Fibroblast of lung (primary cell): ENCODE results near the gene STYXL2. TPM values are rescaled to one million over a fixed set of nuclear protein-coding genes. Genes with fewer than 3 reads are reported as not detected.

ENCODE experiments used
- DNase-seq, 2 donors: peaks; one replicate each; pipeline versions ENCODE4 v3.0.0 to v3.0.0-alpha.2; 2010; ENCODE audit warnings: low read depth in 2 of 2
- H2AFZ ChIP-seq: 2 replicates; pipeline ENCODE4 v1.5.1; 2012; ENCODE audit warnings: low read length, control low read depth, inconsistent platforms
- H3K27ac ChIP-seq: 2 replicates; pipeline ENCODE4 v1.5.1; 2011; ENCODE audit warnings: low read length, control low read depth; ENCODE audit not compliant: insufficient read depth
- H3K27me3 ChIP-seq: 2 replicates; pipeline ENCODE4 v1.5.1; 2011; ENCODE audit warnings: mild to moderate bottlenecking, low read length; ENCODE audit not compliant: control insufficient read depth, insufficient read depth
- H3K36me3 ChIP-seq: 2 replicates; pipeline ENCODE4 v1.5.1; 2011; ENCODE audit warnings: low read length; ENCODE audit not compliant: control insufficient read depth, insufficient read depth
- H3K4me1 ChIP-seq: 2 replicates; pipeline ENCODE4 v1.5.1; 2011; ENCODE audit warnings: low read length; ENCODE audit not compliant: control insufficient read depth, insufficient read depth; ENCODE audit errors: extremely low read depth
- H3K4me2 ChIP-seq: 2 replicates; pipeline ENCODE4 v1.5.1; 2011; ENCODE audit warnings: low read length, control low read depth; ENCODE audit not compliant: insufficient read depth; ENCODE audit errors: extremely low read depth
- H3K4me3 ChIP-seq, 4 experiments: fragments of 200-600 bp in 1 of 4; sonication (generic) in 1 of 4; replicated peaks in 1 of 4; 2 replicates each; pipeline ENCODE4 v1.5.1; 2011 to 2016; ENCODE audit warnings: low read length in 4 of 4, low read depth in 3 of 4, mild to moderate bottlenecking in 3 of 4, control low read depth in 2 of 4, inconsistent platforms in 1 of 4, mixed read lengths in 1 of 4; ENCODE audit not compliant: insufficient read depth in 1 of 4; ENCODE audit errors: control extremely low read depth in 1 of 4
- H3K79me2 ChIP-seq: 2 replicates; pipeline ENCODE4 v1.5.1; 2012; ENCODE audit warnings: mild to moderate bottlenecking, low read length, inconsistent platforms; ENCODE audit not compliant: control insufficient read depth, insufficient read depth
- H3K9ac ChIP-seq: 2 replicates; pipeline ENCODE4 v1.5.1; 2011; ENCODE audit warnings: mild to moderate bottlenecking, low read length, control low read depth; ENCODE audit not compliant: insufficient read depth
- H3K9me3 ChIP-seq: 2 replicates; pipeline ENCODE4 v1.5.1; 2012; ENCODE audit warnings: low read depth, low read length; ENCODE audit not compliant: control insufficient read depth, insufficient read depth
- H4K20me1 ChIP-seq: 2 replicates; pipeline ENCODE4 v1.5.1; 2011; ENCODE audit warnings: low read length; ENCODE audit not compliant: control insufficient read depth, insufficient read depth; ENCODE audit errors: extremely low read depth
- EZH2 ChIP-seq: IDR thresholded peaks from 2 replicates; pipeline ENCODE4 v1.5.1; 2012; ENCODE audit warnings: low read length, control low read depth, mild to moderate bottlenecking; ENCODE audit errors: missing control alignments
- polyA plus RNA-seq, 2 donors: library from polyadenylated mRNA; depleted of rRNA in 1 of 2; stranded (reverse) in 1 of 2; unstranded in 1 of 2; fragments of >200 nt; gene quantifications; 2 replicates each; pipeline ENCODE4 v1.2.1, GENCODE V29; 2011 to 2012; ENCODE audit warnings: missing spikeins in 1 of 2
- total RNA-seq: library from RNA; depleted of rRNA; stranded (reverse); fragments of >200 nt; gene quantifications from 2 replicates; pipeline ENCODE4 v1.2.1, GENCODE V29; 2014
- TF ChIP-seq, protein P1 (sequence below), 2 donors: IDR thresholded peaks in 1 of 2; conservative IDR thresholded peaks in 1 of 2; 1 replicate in 1 of 2; 2 replicates in 1 of 2; pipeline ENCODE4 v1.5.1; 2011 to 2012; ENCODE audit warnings: low read length in 2 of 2, control low read depth in 1 of 2, inconsistent platforms in 1 of 2, low read depth in 1 of 2, mild to moderate bottlenecking in 1 of 2

STYXL2 gene
- total and polyA plus RNA-seq, 2 donors (not counting 1 experiment from before 2014, with no cell fraction given): not detected

DNA sequence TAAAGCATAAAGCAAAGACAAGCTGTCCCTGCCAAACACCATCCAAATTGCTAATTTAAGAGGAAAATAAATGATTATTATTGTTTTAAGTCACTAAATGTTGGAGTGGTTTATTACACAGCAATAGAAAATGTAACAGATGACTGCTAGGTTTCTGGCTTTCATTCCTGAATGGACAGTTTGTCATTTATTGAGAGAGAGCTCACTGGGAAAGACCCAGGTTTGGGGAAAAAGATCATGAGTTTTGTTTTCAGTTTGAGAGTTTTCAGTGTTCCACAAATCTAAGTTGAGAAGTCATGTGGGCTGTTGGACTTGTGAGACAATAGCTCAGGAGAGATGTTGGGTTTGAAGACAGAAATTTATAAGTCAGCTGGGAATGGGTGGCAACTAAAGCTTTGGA is 9.1 kb upstream of the STYXL2 start:
- Histone ChIP-seq H3K9me3 (no peaks in the 10 kb centered on the region), H3K36me3 (no peaks in the 10 kb centered on the region), H2AFZ (no peak overlapping the region), H3K79me2 (no peaks in the 10 kb centered on the region), H4K20me1 (no peaks in the 10 kb centered on the region), H3K27ac (no peak overlapping the region), H3K4me3 (no peak overlapping the region), H3K27me3 (no peaks in the 10 kb centered on the region), H3K4me2 (no peak overlapping the region), H3K9ac (no peak overlapping the region), H3K4me1 (no peaks in the 10 kb centered on the region)
- TF ChIP-seq, protein P1, sequence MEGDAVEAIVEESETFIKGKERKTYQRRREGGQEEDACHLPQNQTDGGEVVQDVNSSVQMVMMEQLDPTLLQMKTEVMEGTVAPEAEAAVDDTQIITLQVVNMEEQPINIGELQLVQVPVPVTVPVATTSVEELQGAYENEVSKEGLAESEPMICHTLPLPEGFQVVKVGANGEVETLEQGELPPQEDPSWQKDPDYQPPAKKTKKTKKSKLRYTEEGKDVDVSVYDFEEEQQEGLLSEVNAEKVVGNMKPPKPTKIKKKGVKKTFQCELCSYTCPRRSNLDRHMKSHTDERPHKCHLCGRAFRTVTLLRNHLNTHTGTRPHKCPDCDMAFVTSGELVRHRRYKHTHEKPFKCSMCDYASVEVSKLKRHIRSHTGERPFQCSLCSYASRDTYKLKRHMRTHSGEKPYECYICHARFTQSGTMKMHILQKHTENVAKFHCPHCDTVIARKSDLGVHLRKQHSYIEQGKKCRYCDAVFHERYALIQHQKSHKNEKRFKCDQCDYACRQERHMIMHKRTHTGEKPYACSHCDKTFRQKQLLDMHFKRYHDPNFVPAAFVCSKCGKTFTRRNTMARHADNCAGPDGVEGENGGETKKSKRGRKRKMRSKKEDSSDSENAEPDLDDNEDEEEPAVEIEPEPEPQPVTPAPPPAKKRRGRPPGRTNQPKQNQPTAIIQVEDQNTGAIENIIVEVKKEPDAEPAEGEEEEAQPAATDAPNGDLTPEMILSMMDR (conservative IDR thresholded peaks at IDR 0.05 in 1 of 2, IDR thresholded peaks at IDR 0.05 in 1 of 2; ENCODE audit: low read depth in 1 of 2, low read length in 2 of 2): no peak
- TF ChIP-seq EZH2: no peak
- DNase-seq: no peak

DNA sequence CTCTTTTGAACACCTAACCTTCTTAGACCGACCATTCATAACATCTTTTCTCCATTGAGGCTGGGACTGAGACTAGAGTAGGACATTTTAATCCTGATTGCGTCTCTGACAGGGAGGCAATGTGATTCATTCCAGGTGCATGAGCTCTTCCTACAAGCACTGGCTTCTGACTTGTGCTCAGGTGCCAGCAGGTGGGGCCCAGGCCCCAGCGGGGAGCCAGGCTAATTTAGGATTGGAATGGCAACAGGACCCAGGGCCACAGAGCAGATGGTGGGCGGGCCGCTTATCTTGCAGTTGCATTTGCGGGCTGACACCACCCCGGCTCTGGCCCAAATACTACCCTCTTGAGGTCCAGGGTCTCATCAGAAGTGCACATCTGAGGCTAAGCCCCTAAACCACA is 7.8 kb upstream of the STYXL2 start:
- no peak for DNase-seq
- TF ChIP-seq, protein P1 (conservative IDR thresholded peaks at IDR 0.05 in 1 of 2, IDR thresholded peaks at IDR 0.05 in 1 of 2; ENCODE audit: low read depth in 1 of 2, low read length in 2 of 2): no peak
- TF ChIP-seq EZH2: no peak
- H3K9me3 ChIP-seq: no peaks in the 10 kb centered on the region
- H4K20me1 ChIP-seq: no peaks in the 10 kb centered on the region
- H3K27ac ChIP-seq: no peak overlapping the region
- H3K79me2 ChIP-seq: no peaks in the 10 kb centered on the region
- H3K4me3 ChIP-seq: no peak overlapping the region
- no peaks in the 10 kb centered on the region for H3K4me1 ChIP-seq
- H3K36me3 ChIP-seq: no peaks in the 10 kb centered on the region
- H3K27me3 ChIP-seq: no peaks in the 10 kb centered on the region
- no peak overlapping the region for H2AFZ ChIP-seq
- H3K9ac ChIP-seq: no peak overlapping the region
- no peak overlapping the region for H3K4me2 ChIP-seq

DNA sequence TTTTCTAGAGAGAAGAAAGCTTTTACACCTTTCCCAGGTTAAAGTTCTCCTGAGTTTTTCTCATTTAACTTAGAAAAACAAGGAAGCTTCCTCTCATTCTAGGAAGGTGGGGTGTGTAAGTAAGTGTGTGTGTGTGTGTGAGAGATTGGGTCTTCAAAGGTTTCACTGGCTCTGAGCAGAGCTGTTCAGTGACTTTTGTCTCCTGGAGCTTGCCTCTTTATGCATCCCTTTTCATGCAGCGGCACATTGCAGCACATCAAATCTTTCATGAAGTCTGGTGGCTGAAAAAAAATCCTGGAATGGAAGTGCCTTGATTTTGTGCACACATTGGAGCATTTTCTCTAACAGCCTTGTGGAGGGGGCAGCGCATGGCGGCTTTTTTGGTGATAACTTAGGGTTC is 7.1 kb upstream of the STYXL2 start:
- no peak for DNase-seq
- no peaks in the 10 kb centered on the region for H3K36me3 ChIP-seq
- H3K79me2 ChIP-seq: no peaks in the 10 kb centered on the region
- H2AFZ ChIP-seq: no peak overlapping the region
- TF ChIP-seq EZH2: no peak
- TF ChIP-seq, protein P1 (conservative IDR thresholded peaks at IDR 0.05 in 1 of 2, IDR thresholded peaks at IDR 0.05 in 1 of 2; ENCODE audit: low read depth in 1 of 2, low read length in 2 of 2): no peak
- no peak overlapping the region for H3K27ac ChIP-seq
- H4K20me1 ChIP-seq: no peaks in the 10 kb centered on the region
- H3K4me3 ChIP-seq: no peak overlapping the region
- no peak overlapping the region for H3K4me2 ChIP-seq
- H3K4me1 ChIP-seq: no peaks in the 10 kb centered on the region
- no peaks in the 10 kb centered on the region for H3K27me3 ChIP-seq
- H3K9me3 ChIP-seq: no peaks in the 10 kb centered on the region
- H3K9ac ChIP-seq: no peak overlapping the region
